ENCODE results near the gene GNB4.

Gene GNB4

DNA sequence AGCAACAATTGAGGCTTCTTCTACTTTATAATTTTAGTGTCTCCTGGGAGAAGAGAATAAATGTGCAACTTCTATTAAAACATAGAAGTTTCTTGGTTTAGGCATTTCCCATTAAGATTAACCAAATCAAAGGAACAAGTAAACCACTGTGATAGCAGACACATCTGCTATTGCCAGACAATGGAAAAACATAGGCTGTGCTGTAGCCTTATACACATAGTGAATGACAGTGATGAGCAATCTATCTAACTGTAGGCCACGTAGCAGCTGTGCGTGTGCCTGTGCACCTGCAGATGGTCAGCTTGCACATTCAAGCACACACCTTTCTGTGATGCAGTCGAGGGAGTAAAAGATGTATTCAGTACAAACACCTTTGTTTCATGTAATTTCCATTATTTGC lies 32.7 kb downstream of the GNB4 start:
- no peak overlapping the region for H3K4me3 Mint-ChIP-seq
- TF ChIP-seq, protein P1, sequence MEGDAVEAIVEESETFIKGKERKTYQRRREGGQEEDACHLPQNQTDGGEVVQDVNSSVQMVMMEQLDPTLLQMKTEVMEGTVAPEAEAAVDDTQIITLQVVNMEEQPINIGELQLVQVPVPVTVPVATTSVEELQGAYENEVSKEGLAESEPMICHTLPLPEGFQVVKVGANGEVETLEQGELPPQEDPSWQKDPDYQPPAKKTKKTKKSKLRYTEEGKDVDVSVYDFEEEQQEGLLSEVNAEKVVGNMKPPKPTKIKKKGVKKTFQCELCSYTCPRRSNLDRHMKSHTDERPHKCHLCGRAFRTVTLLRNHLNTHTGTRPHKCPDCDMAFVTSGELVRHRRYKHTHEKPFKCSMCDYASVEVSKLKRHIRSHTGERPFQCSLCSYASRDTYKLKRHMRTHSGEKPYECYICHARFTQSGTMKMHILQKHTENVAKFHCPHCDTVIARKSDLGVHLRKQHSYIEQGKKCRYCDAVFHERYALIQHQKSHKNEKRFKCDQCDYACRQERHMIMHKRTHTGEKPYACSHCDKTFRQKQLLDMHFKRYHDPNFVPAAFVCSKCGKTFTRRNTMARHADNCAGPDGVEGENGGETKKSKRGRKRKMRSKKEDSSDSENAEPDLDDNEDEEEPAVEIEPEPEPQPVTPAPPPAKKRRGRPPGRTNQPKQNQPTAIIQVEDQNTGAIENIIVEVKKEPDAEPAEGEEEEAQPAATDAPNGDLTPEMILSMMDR (IDR thresholded peaks at IDR 0.05; ENCODE audit: unreplicated experiment in 3 of 3) = no peak
- no peaks in the 10 kb centered on the region for H3K4me1 Mint-ChIP-seq
- peaks cover 26% of the 10 kb centered on the region for H3K36me3 Mint-ChIP-seq (ENCODE audit: low read depth)
- no peaks in the 10 kb centered on the region for H3K9me3 Mint-ChIP-seq
- H3K27ac Mint-ChIP-seq = no peak overlapping the region
- H3K27me3 Mint-ChIP-seq (ENCODE audit: low read depth) = no peaks in the 10 kb centered on the region

GRCh38 chr3:179416681-179417080 lies 34.6 kb downstream of the GNB4 start:
- Mint-ChIP-seq H3K4me3 (no peak overlapping the region), H3K4me1 (no peaks in the 10 kb centered on the region), H3K27ac (no peak overlapping the region), H3K27me3 (ENCODE audit: low read depth) (no peaks in the 10 kb centered on the region), H3K36me3 (ENCODE audit: low read depth) (peaks cover 25% of the 10 kb centered on the region), H3K9me3 (no peaks in the 10 kb centered on the region)
- TF ChIP-seq, protein P1 (IDR thresholded peaks at IDR 0.05; ENCODE audit: unreplicated experiment in 3 of 3) = no peak

- Mint-ChIP-seq H3K9me3 (no peaks in the 10 kb centered on the region), H3K4me3 (no peak overlapping the region), H3K27ac (no peak overlapping the region), H3K4me1 (no peaks in the 10 kb centered on the region), H3K27me3 (ENCODE audit: low read depth) (no peaks in the 10 kb centered on the region), H3K36me3 (ENCODE audit: low read depth) (peaks cover 28% of the 10 kb centered on the region)
- TF ChIP-seq, protein P1 (IDR thresholded peaks at IDR 0.05; ENCODE audit: unreplicated experiment in 3 of 3) = no peak
Observed at GRCh38 chr3:179415377-179415776, 35.9 kb downstream of the GNB4 start.

DNA sequence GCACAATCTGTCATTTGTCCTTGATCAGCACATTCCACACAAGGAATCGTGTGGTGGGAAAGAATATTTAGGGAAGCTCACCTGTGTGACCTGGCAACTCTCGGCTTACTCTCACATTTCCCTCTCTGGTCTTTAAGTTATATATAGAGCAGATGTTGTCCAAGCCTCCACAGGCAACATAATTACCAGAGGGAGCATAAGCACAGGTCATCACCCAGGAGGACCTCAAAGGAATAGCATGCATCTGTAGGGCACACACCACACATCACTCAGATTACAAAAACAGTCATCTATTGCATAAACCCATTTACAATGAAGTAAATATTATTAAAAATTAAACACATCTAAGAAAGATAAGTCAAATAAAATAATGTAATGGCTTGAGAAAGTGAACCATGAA lies 36.5 kb downstream of the GNB4 start:
- no peaks in the 10 kb centered on the region for H3K27me3 Mint-ChIP-seq (ENCODE audit: low read depth)
- H3K4me3 Mint-ChIP-seq = no peak overlapping the region
- TF ChIP-seq, protein P1 (IDR thresholded peaks at IDR 0.05; ENCODE audit: unreplicated experiment in 3 of 3) = no peak
- H3K27ac Mint-ChIP-seq = no peak overlapping the region
- peaks cover 34% of the 10 kb centered on the region for H3K36me3 Mint-ChIP-seq (ENCODE audit: low read depth)
- H3K9me3 Mint-ChIP-seq = no peaks in the 10 kb centered on the region
- no peaks in the 10 kb centered on the region for H3K4me1 Mint-ChIP-seq

DNA sequence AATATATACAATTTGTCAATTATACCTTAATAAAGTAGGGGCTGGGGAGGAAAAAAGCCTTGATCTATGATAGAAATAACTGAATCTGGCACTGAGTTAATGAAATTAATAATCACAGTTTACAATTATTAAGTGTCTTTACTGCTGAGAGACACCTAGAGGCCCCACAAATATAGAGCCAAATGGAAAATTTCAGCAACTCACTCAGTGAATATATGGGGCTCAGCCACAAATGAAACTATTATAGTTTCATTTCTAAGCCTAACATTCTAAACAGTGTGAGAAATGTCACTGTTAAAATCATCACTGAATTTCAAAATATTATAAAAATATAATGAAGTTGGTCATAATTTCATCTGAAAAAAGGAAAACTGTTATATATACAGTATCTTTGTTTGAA lies 40.3 kb downstream of the GNB4 start:
- no peaks in the 10 kb centered on the region for H3K27me3 Mint-ChIP-seq (ENCODE audit: low read depth)
- H3K36me3 Mint-ChIP-seq (ENCODE audit: low read depth) = peaks cover 31% of the 10 kb centered on the region
- H3K4me1 Mint-ChIP-seq = no peaks in the 10 kb centered on the region
- no peak overlapping the region for H3K4me3 Mint-ChIP-seq
- TF ChIP-seq, protein P1 (IDR thresholded peaks at IDR 0.05; ENCODE audit: unreplicated experiment in 3 of 3) = no peak
- H3K9me3 Mint-ChIP-seq = no peaks in the 10 kb centered on the region
- H3K27ac Mint-ChIP-seq = no peak overlapping the region

GRCh38 chr3:179410331-179410730 lies 40.9 kb downstream of the GNB4 start:
- Mint-ChIP-seq H3K4me1 (no peaks in the 10 kb centered on the region), H3K9me3 (no peaks in the 10 kb centered on the region), H3K27ac (no peak overlapping the region), H3K27me3 (ENCODE audit: low read depth) (no peaks in the 10 kb centered on the region), H3K4me3 (no peak overlapping the region), H3K36me3 (ENCODE audit: low read depth) (peaks cover 33% of the 10 kb centered on the region)
- TF ChIP-seq, protein P1 (IDR thresholded peaks at IDR 0.05; ENCODE audit: unreplicated experiment in 3 of 3) = no peak

Measured in nephron (organoid).